ENCODE measurements around the gene CCDC150.

GRCh38 chr2:196679368-196679767 is 39.9 kb downstream of the CCDC150 start:
- no peak for TF ChIP-seq CTCF (IDR thresholded peaks at IDR 0.05)
- no peak for TF ChIP-seq POLR2A (IDR thresholded peaks at IDR 0.05)
- TF ChIP-seq POLR2AphosphoS5 (IDR thresholded peaks at IDR 0.05), result no peak

All from prostate gland (tissue), 2 donors.